Caki2 (cell line): Measurements from ENCODE around the gene RNF31. TPM values are rescaled to one million over a fixed set of nuclear protein-coding genes. Genes with fewer than 3 reads are reported as not detected.
A peak's percentile ranks its signal among the peaks of the same experiment; 100 is the strongest.

Source experiments
- DNase-seq: peaks from one replicate; pipeline ENCODE4 v3.0.0-alpha.2; 2015; ENCODE audit warnings: low read depth
- in situ Hi-C: cut with HindIII; loops from 2 replicates; pipeline ENCODE4 v1.10.0; 2016; ENCODE audit warnings: low sequenced_read_pairs, low pct_unique_long_range_greater_than_20kb, mixed read lengths
- total RNA-seq: library from RNA; depleted of rRNA; stranded (reverse); fragments of >200 nt; shearing (Covaris generic); gene quantifications from 2 replicates; pipeline ENCODE4 v1.2.3, GENCODE V29; 2014; ENCODE audit warnings: low replicate concordance

The RNF31 gene
- total RNA-seq, 1 experiment from 2014 or later: 48.9 TPM

GRCh38 chr14:24176599-24176998 is 29.3 kb downstream of the RNF31 start:
- no peak for DNase-seq
- in situ Hi-C loops: no loop called here

- in situ Hi-C loops: no loop called here
Observed at GRCh38 chr14:24177041-24177825, 29.9 kb downstream of the RNF31 start.

GRCh38 chr14:24177891-24178290 is 30.6 kb downstream of the RNF31 start:
- in situ Hi-C loops: no loop called here
- no peak for DNase-seq

More at GRCh38 chr14:24177041-24177825, 29.9 kb downstream of the RNF31 start:
- no peak for DNase-seq

- DNase-seq: no peak
- in situ Hi-C loops: no loop called here
Observed at GRCh38 chr14:24178399-24179178, 31.3 kb downstream of the RNF31 start.

GRCh38 chr14:24179294-24179960 is 32.1 kb downstream of the RNF31 start:
- no peak for DNase-seq

GRCh38 chr14:24179961-24180796 is 32.9 kb downstream of the RNF31 start:
- DNase-seq: peak; percentile 68
- in situ Hi-C loops: no loop called here

More at GRCh38 chr14:24179294-24179960, 32.1 kb downstream of the RNF31 start:
- in situ Hi-C loops: no loop called here

- no peak for DNase-seq
- in situ Hi-C loops: no loop called here
Observed at GRCh38 chr14:24181371-24182077, 34.2 kb downstream of the RNF31 start.

GRCh38 chr14:24182110-24182882 is 35.0 kb downstream of the RNF31 start:
- in situ Hi-C loops: no loop called here
- no peak for DNase-seq

GRCh38 chr14:24183014-24183481 is 35.8 kb downstream of the RNF31 start:
- no peak for DNase-seq
- in situ Hi-C loops: no loop called here

GRCh38 chr14:24184104-24184970 is 37.0 kb downstream of the RNF31 start:
- in situ Hi-C loops: no loop called here
- DNase-seq: no peak

- in situ Hi-C loops: no loop called here
- DNase-seq: no peak
Observed at GRCh38 chr14:24185026-24185425, 37.7 kb downstream of the RNF31 start.

- no peak for DNase-seq
- in situ Hi-C loops: no loop called here
Observed at GRCh38 chr14:24185741-24186140, 38.4 kb downstream of the RNF31 start.

- in situ Hi-C loops: no loop called here
- no peak for DNase-seq
Observed at GRCh38 chr14:24186831-24187538, 39.7 kb downstream of the RNF31 start.

- no peak for DNase-seq
- in situ Hi-C loops: no loop called here
Observed at GRCh38 chr14:24187539-24187915, 40.2 kb downstream of the RNF31 start.

- in situ Hi-C loops: no loop called here
- DNase-seq: peak; percentile 88
Observed at GRCh38 chr14:24188251-24189058, 41.2 kb downstream of the RNF31 start, which contains the start of gene IPO4. Gene IPO4, minus strand, starts transcription at chr14:24188816. Its CDS starts 29 bp downstream, at chr14:24188787.
